Suppressor macrophage (primary cell): ENCODE results near the gene KANK3.
A peak's percentile ranks its signal among the peaks of the same experiment; 100 is the strongest.
"Not testable (repeated sequence)": the region's sequence is repeated elsewhere in the genome, so short reads cannot be mapped to it uniquely, and the experiment has no call there.

Experiments
- DNase-seq, 4 experiments: peaks; one replicate each; pipeline ENCODE4 v3.0.0-alpha.2; 2020 to 2022

Gene KANK3

DNA sequence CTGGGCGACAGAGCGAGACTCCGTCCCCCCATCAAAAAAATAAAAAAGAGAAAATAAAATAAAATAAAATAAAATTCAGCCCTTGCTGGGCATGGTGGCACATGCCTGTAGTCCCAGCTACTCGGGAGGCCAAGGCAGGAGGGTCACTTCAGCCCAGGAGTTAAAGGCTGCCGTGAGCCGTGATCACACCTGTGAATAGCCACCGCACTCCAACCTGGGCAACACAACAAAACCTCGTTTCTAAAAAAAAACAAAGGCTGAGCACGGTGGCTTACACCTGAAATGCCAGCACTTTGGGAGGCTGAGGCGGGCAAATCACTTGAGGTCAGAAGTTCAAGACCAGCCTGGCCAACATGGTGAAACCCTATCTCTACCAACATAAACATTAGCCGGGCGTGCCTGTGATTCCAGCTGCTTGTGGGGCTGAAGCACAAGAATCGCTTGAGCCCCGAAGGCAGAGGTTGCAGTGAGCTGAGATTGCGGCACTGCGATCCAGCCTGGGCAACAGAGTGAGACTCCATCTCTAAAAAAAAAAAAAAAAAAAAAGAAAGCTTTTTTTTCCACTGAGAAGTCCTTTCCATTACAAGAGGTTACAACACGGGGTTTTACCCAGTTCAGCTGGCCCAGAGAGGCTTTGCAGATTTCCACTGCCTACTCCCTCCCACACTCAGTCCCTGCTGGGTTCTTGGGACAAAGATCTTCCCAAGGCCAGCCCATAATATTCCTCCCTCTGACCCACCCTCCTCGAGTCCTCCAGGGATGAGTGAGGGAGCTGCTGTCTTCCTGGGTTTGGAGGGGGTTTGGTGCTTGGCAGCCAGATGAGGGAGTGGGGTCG lies 27.3 kb upstream of the KANK3 start:
- DNase-seq: peak in 3 of 4 experiments; percentile 29 to 62 (median 43)

DNA sequence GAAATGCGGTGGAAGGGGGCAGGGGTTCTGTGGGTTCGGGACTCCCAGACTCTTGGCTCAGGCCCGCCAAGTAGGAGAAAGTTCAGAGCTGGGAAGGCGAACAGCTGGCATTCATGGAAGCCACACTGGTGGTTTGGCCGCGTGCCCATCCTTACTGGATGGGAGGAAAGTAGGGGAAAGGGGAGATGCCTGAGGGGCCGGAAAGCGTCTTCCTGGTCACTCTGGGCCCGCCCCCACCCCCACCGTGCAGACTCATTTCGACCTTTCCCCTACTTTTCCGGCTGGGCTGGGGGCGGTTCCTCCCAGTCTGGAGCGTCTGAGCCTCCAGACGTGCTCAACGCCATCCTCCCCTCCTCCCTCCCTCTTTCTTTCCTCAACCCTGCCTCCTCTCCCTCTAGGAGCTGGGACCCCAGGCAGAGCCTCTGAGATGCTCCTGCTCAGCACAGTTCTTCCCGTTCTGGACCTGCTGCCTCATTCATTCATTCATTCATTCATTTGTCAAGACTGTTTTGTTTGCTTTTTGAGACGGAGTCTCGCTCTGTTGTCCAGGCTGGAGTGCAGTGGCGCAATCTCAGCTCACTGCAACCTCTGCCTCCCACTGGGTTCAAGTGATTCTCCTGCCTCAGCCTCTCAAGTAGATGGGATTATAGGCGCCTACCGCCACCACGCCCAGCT lies 24.4 kb upstream of the KANK3 start:
- DNase-seq: peak; percentile 24 to 52 (median 38)

DNA sequence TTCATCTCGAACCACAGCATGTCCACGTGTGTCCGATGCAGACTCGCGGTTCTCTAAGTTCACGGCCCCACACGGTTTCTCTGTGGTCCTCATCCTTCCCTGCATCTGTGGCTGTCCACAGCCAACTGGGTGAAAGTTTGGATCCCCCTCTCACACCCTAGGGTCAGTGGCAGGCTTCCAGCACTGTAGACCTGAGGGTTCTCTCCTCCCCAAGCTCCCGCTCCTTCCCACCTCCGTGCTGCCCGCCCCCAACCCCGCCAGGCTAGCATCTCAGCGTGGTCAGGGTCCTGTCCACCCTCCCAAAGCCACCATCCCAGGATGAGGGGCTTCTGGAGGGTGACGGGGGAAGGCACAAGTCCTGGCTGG lies 23.9 kb upstream of the KANK3 start:
- no peak for DNase-seq

DNA sequence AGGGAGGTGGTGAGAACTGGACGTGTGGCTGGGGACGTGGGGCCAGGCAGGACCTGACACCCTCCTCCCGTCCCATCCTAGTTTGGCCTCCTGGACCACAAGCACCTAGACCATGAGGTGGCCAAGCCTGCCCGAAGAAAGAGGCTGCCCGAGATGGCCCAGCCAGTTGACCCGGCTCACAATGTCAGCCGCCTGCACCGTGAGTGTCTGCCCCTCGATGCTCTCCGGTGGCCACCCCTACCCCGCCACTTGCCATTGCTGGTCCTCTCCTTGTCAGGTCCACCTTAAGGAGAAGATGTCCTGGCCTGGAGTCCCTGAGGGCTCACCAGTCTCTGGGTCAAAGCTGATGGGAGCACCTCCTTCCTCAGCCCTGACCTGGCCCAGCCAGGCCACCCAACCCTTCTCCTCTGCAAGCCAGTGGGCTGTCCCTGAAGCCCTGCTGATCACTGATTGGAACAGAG lies 23.1 kb upstream of the KANK3 start:
- DNase-seq: no peak

DNA sequence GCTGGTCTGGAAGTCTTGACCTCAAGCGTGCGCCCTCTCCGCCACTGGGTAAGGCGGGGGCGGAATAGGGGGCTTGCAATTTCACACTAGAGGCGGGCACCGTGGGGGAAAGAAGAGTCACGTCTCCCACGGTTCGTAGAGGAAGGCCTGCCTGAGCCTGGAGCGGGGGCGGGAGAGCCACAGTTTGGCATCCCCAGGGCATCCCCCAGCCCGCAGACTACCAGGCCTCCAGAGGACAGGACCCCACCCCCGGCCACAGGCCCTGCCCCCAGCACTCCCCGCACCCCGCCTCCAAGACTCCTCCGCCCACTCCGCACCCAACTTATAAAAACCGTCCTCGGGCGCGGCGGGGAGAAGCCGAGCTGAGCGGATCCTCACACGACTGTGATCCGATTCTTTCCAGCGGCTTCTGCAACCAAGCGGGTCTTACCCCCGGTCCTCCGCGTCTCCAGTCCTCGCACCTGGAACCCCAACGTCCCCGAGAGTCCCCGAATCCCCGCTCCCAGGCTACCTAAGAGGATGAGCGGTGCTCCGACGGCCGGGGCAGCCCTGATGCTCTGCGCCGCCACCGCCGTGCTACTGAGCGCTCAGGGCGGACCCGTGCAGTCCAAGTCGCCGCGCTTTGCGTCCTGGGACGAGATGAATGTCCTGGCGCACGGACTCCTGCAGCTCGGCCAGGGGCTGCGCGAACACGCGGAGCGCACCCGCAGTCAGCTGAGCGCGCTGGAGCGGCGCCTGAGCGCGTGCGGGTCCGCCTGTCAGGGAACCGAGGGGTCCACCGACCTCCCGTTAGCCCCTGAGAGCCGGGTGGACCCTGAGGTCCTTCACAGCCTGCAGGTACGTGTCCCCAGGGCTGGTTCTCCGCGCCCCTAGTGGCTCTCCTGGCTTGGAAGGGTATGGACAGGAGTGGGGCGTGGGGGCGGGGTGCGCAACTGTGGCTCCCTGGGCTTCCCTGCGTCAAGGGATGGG lies 21.0 kb upstream of the KANK3 start, which contains the start of gene ANGPTL4:
ANGPTL4 (plus strand) TSS at position 353 of the 969 bp plus-strand sequence; CDS start at position 520, 167 bp downstream.
- DNase-seq: peak; percentile 20 to 52 (median 41)

DNA sequence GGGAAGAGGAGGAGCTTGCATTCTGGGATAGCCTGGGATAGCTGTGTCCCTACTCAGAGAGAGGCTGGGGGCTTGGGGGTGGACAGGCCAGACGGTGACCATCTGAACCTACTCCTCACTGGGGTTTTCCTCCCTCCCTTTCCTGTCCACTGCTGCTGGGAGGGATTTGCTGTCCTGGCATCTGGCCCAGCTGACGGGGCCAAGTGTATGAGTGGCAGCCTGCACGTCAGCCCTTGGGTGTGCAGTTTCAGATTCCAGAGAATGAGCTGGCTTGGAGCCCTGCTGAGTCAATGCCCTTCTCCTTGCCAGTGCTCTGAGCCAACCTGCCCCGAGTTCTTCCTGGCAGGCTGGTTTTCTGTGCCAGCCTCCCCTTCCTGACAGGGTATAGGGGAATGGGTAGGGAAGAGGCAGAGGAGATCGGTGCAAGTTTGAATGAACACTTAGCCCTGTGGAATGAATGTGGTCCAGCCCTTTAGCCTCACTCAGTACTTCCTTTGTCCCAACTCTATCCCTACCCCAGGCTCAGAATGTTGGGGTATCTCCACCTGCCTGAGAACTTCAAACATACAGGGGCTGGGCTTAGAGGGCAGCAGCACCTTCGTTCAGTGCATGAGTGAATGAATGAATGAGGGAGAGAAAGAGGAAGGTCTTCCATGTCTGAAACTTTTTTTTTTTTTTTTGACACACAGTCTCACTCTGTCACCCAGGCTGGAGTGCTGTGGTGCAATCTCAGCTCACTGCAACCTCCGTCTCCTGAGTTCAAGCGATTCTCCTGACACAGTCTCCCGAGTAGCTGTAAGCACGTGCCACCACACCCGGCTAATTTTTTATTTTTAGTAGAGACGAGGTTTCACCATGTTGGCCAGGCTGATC lies 19.1 kb upstream of the KANK3 start:
- peak; percentile 87 to 93 (median 89) for DNase-seq

DNA sequence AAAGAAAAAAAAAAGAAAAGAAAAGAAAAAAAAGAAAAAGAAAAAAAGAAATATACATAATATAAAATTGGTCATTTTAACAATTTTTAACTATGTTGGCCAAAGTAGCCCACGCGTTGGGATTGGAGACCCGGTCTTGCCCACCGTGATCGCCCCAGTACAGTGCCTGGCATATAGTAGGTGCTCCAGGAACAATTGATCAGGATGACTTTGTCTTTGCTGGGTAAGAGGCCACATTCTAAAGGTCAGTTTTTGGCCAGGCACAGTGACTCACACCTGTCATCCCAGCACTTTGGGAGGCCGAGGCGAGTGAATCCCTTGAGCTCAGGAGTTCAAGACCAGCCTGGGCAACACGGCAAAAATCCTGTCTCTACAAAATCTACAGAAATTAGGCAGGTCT lies 17.1 kb upstream of the KANK3 start:
- DNase-seq: no peak

DNA sequence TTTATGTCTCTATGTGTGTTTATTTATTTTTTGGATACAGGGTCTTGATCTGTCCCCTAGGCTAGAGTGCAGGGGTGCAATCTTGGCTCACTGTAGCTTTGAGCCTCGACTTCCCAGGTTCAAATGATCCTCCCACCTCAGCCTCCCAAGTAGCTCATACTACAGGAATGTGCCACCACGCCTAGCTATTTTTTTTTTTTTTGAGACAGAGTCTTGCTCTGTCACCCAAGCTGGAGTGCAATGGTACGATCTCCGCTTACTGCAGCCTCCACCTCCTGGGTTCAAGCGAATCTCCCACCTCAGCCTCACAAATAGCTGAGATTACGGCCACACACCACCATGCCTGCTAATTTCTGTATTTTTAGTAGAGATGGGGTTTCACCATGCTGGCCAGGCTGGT lies 15.9 kb upstream of the KANK3 start:
- no peak for DNase-seq

DNA sequence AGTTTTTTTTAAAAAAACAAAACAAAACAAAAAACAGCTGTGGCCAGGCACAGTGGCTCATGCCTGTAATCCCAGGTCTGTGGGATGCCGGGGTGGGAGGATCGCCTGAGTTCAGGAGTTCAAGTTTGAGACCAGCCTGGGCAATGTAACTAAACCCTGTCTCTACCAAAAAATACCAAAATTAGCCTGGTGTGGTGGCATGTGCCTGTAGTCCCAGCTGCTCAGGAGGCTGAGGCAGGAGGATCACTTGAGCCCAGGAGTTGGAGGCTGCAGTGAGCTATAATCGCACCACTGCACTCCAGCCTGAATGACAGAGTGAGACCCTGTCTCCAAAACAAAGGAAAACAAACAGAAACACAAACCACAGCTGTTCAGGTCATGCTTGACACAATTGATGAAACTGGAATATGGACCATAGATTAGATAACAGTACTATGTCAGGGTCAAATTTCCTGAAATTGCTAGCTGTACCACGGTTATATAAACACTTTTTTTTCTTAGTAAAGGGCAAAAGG lies 14.0 kb upstream of the KANK3 start:
- DNase-seq: no peak

DNA sequence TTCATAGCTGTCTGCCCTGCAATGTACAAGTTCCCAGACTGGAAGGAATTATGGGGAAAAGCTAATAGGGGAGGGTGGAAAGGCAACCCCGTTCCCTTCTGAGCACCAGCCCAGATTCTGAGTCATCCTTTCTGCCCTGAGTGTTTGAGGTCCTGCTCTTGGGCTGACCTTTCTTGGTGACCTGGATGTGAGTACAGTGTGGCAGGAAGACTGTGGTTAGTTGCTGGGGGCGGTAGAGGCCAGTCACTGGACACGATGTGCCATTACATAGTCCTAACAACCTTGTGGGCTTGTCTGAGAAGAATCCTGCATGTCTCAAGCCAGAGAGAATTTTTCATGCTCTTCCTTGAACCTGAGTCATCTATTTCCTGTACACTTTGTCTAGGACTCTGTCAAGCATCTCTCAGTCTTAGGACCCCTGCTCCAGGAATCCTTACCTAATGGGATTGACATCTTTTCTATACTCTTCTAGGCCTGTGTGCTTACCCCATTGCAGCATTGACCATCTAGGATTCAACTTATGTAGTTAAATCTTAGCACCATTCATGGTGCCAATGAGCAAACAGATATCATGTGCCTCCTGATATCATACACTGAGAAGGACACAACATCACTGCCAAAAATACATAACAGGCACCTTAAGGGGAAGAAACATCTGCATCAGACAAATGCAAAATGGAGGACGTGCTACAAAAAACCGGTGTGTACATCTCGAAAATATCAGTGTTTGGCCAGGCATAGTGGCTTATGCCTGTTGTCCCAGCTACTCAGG lies 12.8 kb upstream of the KANK3 start:
- peak; percentile 84 to 94 (median 88) for DNase-seq

DNA sequence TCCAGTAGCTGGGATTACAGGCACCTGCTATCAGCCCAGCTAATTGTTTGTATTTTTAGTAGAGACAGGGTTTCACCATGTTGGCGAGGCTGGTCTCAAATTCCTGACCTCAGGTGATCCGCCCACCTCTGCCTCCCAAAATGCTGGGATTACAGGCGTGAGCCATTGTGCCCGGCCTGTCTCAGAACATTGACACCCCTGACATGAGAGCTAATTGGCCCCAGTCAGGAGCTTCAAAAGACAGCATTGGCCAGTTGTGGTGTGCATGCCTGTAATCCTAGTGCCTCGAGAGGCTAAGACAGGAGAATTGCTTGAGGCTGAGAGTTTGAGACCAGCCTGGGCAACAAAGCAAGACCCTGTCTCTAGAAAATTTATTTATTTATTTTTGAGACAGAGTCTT lies 9.8 kb upstream of the KANK3 start:
- not testable (repeated sequence) for DNase-seq

DNA sequence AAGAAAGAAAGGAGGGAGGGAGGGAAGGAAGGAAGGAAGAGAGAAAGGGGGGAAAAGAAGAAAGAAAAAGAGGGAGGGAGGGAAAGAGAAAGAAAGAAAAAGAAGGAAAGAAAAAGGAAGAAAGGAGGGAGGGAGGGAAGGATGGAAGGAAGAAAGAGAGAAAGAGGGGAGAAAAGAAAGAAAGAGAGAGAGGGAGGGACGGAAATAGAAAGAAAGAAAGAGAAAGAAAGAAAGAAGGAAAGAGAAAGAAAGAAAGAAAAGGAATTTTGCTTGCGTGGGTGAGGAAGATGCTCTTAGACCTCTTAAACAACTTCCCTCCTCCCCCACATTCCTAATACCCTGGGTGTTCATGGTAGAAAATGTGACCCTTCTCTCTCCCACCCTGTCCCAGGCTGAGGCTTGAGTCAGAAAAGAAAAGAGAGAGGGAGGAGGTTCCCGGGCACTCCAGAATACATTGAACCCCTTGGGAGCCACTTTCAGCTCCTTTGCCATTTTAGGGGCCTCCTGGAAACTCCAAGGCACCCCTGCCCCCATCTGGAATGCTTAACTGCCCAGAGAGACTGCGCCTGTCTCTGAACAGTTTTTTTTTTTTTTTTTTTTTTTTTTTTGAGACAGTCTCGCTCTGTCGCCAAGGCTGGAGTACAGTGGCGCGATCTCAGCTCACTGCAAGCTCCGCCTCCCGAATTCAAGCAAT lies 9.2 kb upstream of the KANK3 start:
- peak in 3 of 4 experiments; percentile 31 to 51 (median 49) for DNase-seq

DNA sequence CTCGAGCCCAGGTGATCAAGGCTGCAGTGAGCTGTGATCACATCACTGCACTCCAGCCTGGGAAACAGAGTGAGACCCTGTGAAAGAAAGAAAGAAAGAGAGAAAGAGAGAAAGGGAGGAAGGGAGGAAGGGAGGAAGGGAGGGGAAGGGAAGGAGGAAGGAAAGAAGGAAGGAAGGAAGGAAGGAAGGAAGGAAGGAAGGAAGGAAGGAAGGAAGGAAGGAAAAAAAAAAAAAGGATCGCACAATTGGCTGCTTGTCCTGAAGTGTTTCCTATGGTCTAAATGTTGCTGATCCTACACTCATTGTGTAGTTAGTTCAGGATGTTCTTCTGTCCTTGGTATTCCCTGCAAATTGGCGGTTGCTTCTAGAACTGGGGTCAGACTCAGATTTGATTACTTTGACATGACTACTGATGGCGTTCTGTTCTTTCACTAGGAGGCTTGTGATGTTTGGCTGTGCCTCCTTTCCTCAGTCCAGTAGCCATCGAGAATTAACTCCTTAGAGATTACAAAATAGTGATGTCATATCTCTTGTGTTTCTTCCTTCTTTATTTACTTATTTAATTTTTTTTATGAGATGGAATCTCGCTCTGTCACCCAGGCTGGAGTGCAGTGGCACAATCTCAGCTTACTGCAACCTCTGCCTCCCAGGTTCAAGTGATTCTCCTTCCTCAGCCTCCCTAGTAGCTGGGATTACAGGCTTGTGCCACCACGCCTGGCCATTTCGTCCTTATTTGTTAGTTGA lies 6.7 kb upstream of the KANK3 start:
- DNase-seq: not testable (repeated sequence)

DNA sequence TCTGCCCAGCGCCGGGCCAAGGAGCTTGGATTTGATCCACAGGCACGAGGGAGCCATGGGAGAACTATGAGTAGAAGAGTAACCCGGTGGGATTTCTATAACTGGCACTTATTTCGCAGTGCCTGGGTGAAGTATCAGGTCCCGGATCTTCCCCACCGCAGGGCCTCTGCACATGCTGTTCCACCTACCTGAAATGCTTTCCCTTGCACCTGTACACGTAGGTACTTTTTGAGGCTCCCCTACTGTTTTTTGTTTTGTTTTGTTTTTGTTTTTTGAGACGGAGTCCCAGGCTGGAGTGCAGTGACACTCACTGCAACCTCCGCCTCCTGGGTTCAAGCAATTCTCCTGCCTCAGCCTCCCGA lies 402 bp upstream of the KANK3 start:
- DNase-seq: no peak

DNA sequence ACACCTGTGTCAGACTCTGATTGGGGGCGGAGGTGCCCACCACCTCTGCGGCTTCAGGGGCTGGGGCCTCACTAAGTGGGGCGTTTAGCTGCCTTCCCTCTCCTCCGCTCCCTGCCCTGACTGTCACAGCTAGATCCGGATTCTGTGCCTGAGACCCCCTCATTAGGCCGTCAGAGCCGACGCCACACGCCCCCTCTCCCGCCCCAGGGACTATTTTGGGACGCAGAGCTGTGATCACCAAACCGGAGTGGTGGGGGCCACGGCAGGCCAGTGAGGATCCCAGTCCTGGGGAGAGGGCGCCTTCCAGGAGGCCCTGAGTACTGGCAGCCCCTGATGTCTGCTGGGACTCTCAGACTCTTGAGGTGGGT lies 762 bp downstream of the KANK3 start:
- DNase-seq: no peak

DNA sequence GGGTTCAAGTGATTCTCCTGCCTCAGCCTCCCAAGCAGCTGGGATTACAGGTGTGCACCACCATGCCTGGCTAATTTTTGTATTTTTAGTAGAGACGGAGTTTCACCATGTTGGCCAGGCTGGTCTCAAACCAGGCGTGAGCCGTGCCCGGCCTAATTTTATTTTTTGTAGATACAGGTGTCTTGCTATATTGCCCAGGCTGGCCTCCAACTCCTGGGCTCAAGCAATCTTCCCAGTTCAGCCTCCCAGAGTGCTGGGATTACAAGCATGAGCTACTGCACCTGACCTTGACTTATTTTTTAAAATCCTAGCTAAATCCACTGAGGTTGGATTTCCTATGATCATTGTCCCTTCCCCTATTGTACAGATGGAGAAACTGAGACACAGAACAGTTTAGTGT lies 1.6 kb downstream of the KANK3 start:
- not testable (repeated sequence) for DNase-seq

DNA sequence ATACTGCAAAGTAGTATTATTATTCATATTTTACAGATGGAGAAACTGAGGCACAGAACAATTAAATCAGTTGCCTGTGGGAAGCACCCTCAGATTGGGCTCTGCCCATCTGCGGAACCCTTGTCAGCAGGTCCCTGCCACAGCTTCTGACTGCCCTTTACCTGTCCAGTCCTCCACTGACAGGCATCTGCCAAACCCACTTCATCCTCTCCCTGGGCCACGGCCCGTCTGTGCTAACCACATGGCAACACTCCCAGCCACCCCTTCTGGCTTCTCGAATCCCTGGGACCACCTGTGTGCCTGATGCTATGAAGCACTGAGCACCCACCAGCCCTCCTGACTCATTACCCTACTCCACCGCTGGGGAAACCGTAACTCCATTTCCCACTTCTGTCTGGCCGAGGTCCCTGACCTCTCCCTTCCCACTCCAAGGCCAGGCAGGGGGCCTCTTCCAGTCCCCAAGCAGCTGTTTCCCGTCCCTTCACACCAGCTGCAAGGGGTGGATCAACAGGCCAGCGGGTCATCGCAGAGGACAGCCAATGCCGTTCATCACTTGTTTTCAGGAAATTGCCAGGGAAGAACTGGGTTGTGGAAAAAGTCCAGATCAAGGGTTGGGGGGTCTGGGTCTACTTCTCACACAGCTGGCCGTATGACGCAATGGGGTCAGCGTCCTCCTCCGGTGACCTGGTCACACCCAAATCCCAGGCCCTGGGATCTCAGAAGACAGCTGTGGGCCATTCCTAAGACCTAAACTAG lies 2.5 kb downstream of the KANK3 start:
- DNase-seq: peak in 1 of 4 experiments; percentile 22

DNA sequence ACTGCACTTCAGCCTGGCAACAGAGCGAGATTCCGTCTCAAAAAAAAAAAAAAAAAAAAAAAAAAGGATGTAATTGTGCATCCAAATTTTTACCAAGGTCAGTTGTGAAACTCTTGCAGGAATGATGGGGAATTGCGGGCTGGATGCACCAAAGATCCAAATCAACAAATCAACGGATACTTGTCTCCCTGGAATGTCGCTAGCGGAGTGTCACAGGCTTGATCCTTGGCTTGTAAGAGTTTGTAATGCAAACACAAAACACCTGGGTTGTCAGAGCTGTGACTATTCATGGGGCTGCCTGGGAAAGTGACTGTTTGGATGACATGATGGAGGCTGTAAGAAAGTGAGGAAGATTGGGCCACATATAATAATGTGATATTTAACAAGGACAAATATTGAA lies 4.2 kb downstream of the KANK3 start:
- no peak for DNase-seq

DNA sequence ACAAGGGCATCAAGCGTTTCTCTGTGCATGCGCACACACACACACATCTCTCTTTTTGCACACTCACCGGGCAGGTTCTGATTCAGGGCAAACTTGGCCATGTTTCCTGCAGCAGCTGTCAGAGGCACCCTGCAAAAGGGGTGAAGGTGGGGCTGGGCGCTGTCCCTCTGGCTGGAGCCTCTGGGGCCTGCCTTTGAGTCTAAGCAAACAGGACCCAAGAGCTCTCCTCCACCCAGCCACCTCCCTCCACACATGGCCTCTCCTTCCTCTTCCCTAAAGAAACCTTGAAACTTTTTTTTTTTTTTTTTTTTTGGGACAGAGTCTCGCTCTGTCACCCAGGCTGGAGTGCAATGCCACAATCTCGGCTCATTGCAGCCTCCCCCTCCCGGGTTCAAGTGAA lies 5.3 kb downstream of the KANK3 start:
- no peak for DNase-seq
